WTC11 (cell line): Measurements from ENCODE around the gene CCNL1. TPM values are rescaled to one million over a fixed set of nuclear protein-coding genes. Genes with fewer than 3 reads are reported as not detected.

Experiments used
- ATAC-seq: fragments of 200-7000 bp; cut with Tn5 transposase; 2 replicates; pipeline ENCODE4 v1.10.0; 2021; ENCODE audit warnings: mild to moderate bottlenecking, moderate library complexity
- CTCF ChIA-PET: fragments of 300-600 bp; sonication (Branson Sonifier 250); formaldehyde crosslinking; loops from one replicate; lab custom pipeline; 2021; ENCODE audit warnings: antibody characterized with exemption; lab: Charles Lee
- POLR2A ChIA-PET: fragments of 350-600 bp; sonication (Branson Sonifier 250); formaldehyde crosslinking; loops from one replicate; lab custom pipeline; 2021; ENCODE audit warnings: antibody characterized with exemption; lab: Charles Lee
- DNase-seq: peaks from one replicate; pipeline ENCODE4 v3.0.0; 2021; ENCODE audit warnings: low spot score
- H3K27ac Mint-ChIP-seq: 2 replicates; pipeline ENCODE4 v1.8.0; 2021; ENCODE audit warnings: mixed read lengths
- H3K27me3 Mint-ChIP-seq: 2 replicates; pipeline ENCODE4 v1.8.0; 2021; ENCODE audit warnings: low read depth, mild to moderate bottlenecking, moderate library complexity, mixed read lengths
- H3K36me3 Mint-ChIP-seq: 2 replicates; pipeline ENCODE4 v1.8.0; 2021; ENCODE audit warnings: mixed read lengths
- H3K4me1 Mint-ChIP-seq: 2 replicates; pipeline ENCODE4 v1.8.0; 2022; ENCODE audit warnings: mixed read lengths
- H3K4me3 Mint-ChIP-seq: 2 replicates; pipeline ENCODE4 v1.8.0; 2021; ENCODE audit warnings: mild to moderate bottlenecking, moderate library complexity, mixed read lengths
- H3K9me3 Mint-ChIP-seq: 2 replicates; pipeline ENCODE4 v1.8.0; 2021; ENCODE audit warnings: mixed read lengths
- AFF4 ChIP-seq: sonication (generic); formaldehyde crosslinking; IDR thresholded peaks from 2 replicates; pipeline ENCODE4 v1.8.1; 2023; ENCODE audit warnings: mild to moderate bottlenecking, missing genetic modification reagents, borderline replicate concordance
- AR ChIP-seq: fragments of 250-450 bp; sonication (Bioruptor Pico); IDR thresholded peaks from 2 replicates; pipeline ENCODE4 v1.9.0; 2021; ENCODE audit warnings: mild to moderate bottlenecking
- E2F1 ChIP-seq: sonication (generic); formaldehyde crosslinking; IDR thresholded peaks from 2 replicates; pipeline ENCODE4 v1.8.0; 2022; ENCODE audit warnings: mild to moderate bottlenecking, missing genetic modification reagents
- E2F4 ChIP-seq: sonication (generic); formaldehyde crosslinking; IDR thresholded peaks from 2 replicates; pipeline ENCODE4 v1.8.1; 2022; ENCODE audit warnings: low read depth, mild to moderate bottlenecking, moderate library complexity, missing genetic modification reagents, borderline replicate concordance
- ETV6 ChIP-seq: sonication (generic); formaldehyde crosslinking; IDR thresholded peaks from 2 replicates; pipeline ENCODE4 v1.8.1; 2022; ENCODE audit warnings: mild to moderate bottlenecking, missing genetic modification reagents
- FOXJ3 ChIP-seq: sonication (generic); formaldehyde crosslinking; IDR thresholded peaks from 2 replicates; pipeline ENCODE4 v1.9.0; 2021; ENCODE audit warnings: missing genetic modification reagents, mild to moderate bottlenecking, borderline replicate concordance
- FOXK1 ChIP-seq: sonication (generic); formaldehyde crosslinking; IDR thresholded peaks from 2 replicates; pipeline ENCODE4 v1.8.0; 2022; ENCODE audit warnings: mild to moderate bottlenecking, moderate library complexity, missing genetic modification reagents
- GABPB1 ChIP-seq: sonication (generic); formaldehyde crosslinking; IDR thresholded peaks from 2 replicates; pipeline ENCODE4 v1.8.1; 2023; ENCODE audit warnings: mild to moderate bottlenecking, missing genetic modification reagents
- GTF2I ChIP-seq: fragments of 250-450 bp; sonication (Bioruptor Pico); conservative IDR thresholded peaks from 2 replicates; pipeline ENCODE4 v1.4.0; 2021; ENCODE audit warnings: mild to moderate bottlenecking
- IRF2 ChIP-seq: sonication (generic); formaldehyde crosslinking; IDR thresholded peaks from 2 replicates; pipeline ENCODE4 v1.8.0; 2022; ENCODE audit warnings: low read depth, missing genetic modification reagents, borderline replicate concordance
- MYBL2 ChIP-seq: sonication (generic); formaldehyde crosslinking; IDR thresholded peaks from 2 replicates; pipeline ENCODE4 v1.8.1; 2023; ENCODE audit warnings: mild to moderate bottlenecking, moderate library complexity, missing genetic modification reagents
- NR3C1 ChIP-seq: sonication (generic); formaldehyde crosslinking; conservative IDR thresholded peaks from 2 replicates; pipeline ENCODE4 v1.8.1; 2023; ENCODE audit warnings: low read depth, mild to moderate bottlenecking, missing genetic modification reagents
- PREB ChIP-seq: sonication (generic); formaldehyde crosslinking; IDR thresholded peaks from 2 replicates; pipeline ENCODE4 v1.8.1; 2022; ENCODE audit warnings: mild to moderate bottlenecking, missing genetic modification reagents, moderate library complexity, borderline replicate concordance
- RELA ChIP-seq: sonication (generic); formaldehyde crosslinking; IDR thresholded peaks from 2 replicates; pipeline ENCODE4 v1.8.1; 2022; ENCODE audit warnings: missing genetic modification reagents, mild to moderate bottlenecking, borderline replicate concordance
- SMAD3 ChIP-seq: sonication (generic); formaldehyde crosslinking; IDR thresholded peaks from 2 replicates; pipeline ENCODE4 v1.8.0; 2022; ENCODE audit warnings: missing genetic modification reagents, mild to moderate bottlenecking, borderline replicate concordance
- SOX15 ChIP-seq: fragments of 250-450 bp; sonication (Bioruptor Pico); IDR thresholded peaks from 2 replicates; pipeline ENCODE4 v1.9.0; 2021; ENCODE audit warnings: mild to moderate bottlenecking
- ZNF138 ChIP-seq: sonication (generic); formaldehyde crosslinking; conservative IDR thresholded peaks from 2 replicates; pipeline ENCODE4 v1.8.1; 2022; ENCODE audit warnings: mild to moderate bottlenecking, moderate library complexity, missing genetic modification reagents
- ZNF263 ChIP-seq: sonication (generic); formaldehyde crosslinking; IDR thresholded peaks from 2 replicates; pipeline ENCODE4 v1.8.1; 2022; ENCODE audit warnings: low read depth, mild to moderate bottlenecking, moderate library complexity, missing genetic modification reagents
- ZNF317 ChIP-seq: sonication (generic); formaldehyde crosslinking; IDR thresholded peaks from 2 replicates; pipeline ENCODE4 v1.8.1; 2023; ENCODE audit warnings: low read depth, mild to moderate bottlenecking, moderate library complexity, missing genetic modification reagents, borderline replicate concordance
- ZNF396 ChIP-seq: fragments of 250-450 bp; sonication (Bioruptor Pico); IDR thresholded peaks from 2 replicates; pipeline ENCODE4 v1.8.0; 2021; ENCODE audit warnings: mild to moderate bottlenecking, moderate library complexity, borderline replicate concordance
- ZNF416 ChIP-seq: fragments of 250-450 bp; sonication (Bioruptor Pico); IDR thresholded peaks from 2 replicates; pipeline ENCODE4 v1.9.0; 2021; ENCODE audit warnings: mild to moderate bottlenecking, inconsistent platforms
- ZNF671 ChIP-seq: fragments of 250-450 bp; sonication (Bioruptor Pico); IDR thresholded peaks from 2 replicates; pipeline ENCODE4 v1.8.0; 2021; ENCODE audit warnings: mild to moderate bottlenecking
- total RNA-seq: library from RNA; stranded (reverse); gene quantifications from 3 replicates; pipeline ENCODE4 v1.2.3, GENCODE V29; 2021

Gene CCNL1
- total RNA-seq, 1 experiment from 2014 or later = 79.6 TPM

- Mint-ChIP-seq H3K27ac (no peak overlapping the region), H3K9me3 (no peaks in the 10 kb centered on the region), H3K4me1 (peaks cover 16% of the 10 kb centered on the region), H3K27me3 (no peaks in the 10 kb centered on the region; the same call in 1 of the 2 replicates), H3K36me3 (no peaks in the 10 kb centered on the region), H3K4me3 (no peak overlapping the region)
- CTCF ChIA-PET = interaction anchor here (0.7 to 1.8 kb wide), 3 partner anchors 17 to 165 kb away, joined by 3 to 4 read pairs (median 4); no protein-coding TSS in a partner anchor
- no peak for ATAC-seq
- POLR2A ChIA-PET = interaction anchor here (0.6 kb wide), 1 partner anchor 414 kb away, joined by 4 read pairs; no protein-coding TSS in a partner anchor
- TF ChIP-seq ZNF416 (CRISPR knock-in tag) (no peak), SOX15 (no peak), RELA (CRISPR knock-in tag) (no peak), ZNF396 (CRISPR knock-in tag) (no peak)
- no peak for DNase-seq
Measured at GRCh38 chr3:157110761-157111278, 49.1 kb downstream of the CCNL1 start.

- Mint-ChIP-seq H3K9me3 (no peaks in the 10 kb centered on the region), H3K4me3 (no peak overlapping the region), H3K4me1 (peaks cover 25% of the 10 kb centered on the region), H3K36me3 (no peaks in the 10 kb centered on the region), H3K27ac (no peak overlapping the region), H3K27me3 (no peaks in the 10 kb centered on the region; the same call in 1 of the 2 replicates)
- POLR2A ChIA-PET = interaction anchor here (0.8 kb wide), 1 partner anchor 116 kb away, joined by 6 read pairs; no protein-coding TSS in a partner anchor
- no peak for ATAC-seq
- CTCF ChIA-PET = interaction anchor here (0.7 to 1.7 kb wide), 4 partner anchors 15 to 496 kb away, joined by 3 to 5 read pairs (median 4); no protein-coding TSS in a partner anchor
- DNase-seq = no peak
- TF ChIP-seq GABPB1 (CRISPR knock-in tag) (no peak), NR3C1 (CRISPR knock-in tag) (no peak), ZNF263 (CRISPR knock-in tag) (no peak), IRF2 (CRISPR knock-in tag) (no peak), ZNF671 (CRISPR knock-in tag) (no peak), AR (no peak), FOXK1 (CRISPR knock-in tag) (no peak), GTF2I (CRISPR knock-in tag) (no peak), PREB (CRISPR knock-in tag) (no peak), AFF4 (CRISPR knock-in tag) (no peak), E2F1 (CRISPR knock-in tag) (no peak), MYBL2 (CRISPR knock-in tag) (no peak), E2F4 (CRISPR knock-in tag) (no peak), ETV6 (CRISPR knock-in tag) (no peak), FOXJ3 (CRISPR knock-in tag) (no peak), SMAD3 (CRISPR knock-in tag) (no peak), ZNF317 (CRISPR knock-in tag) (no peak), ZNF138 (CRISPR knock-in tag) (no peak)
Measured at GRCh38 chr3:157109267-157110141, 50.4 kb downstream of the CCNL1 start.
